ENCODE data around the gene TMEM187. TPM values are rescaled to one million over a fixed set of nuclear protein-coding genes. Genes with fewer than 3 reads are reported as not detected.
A peak's percentile ranks its signal among the peaks of the same experiment; 100 is the strongest.

Gene TMEM187
- total RNA-seq, 1 donor from 2014 or later = 2.4 TPM

DNA sequence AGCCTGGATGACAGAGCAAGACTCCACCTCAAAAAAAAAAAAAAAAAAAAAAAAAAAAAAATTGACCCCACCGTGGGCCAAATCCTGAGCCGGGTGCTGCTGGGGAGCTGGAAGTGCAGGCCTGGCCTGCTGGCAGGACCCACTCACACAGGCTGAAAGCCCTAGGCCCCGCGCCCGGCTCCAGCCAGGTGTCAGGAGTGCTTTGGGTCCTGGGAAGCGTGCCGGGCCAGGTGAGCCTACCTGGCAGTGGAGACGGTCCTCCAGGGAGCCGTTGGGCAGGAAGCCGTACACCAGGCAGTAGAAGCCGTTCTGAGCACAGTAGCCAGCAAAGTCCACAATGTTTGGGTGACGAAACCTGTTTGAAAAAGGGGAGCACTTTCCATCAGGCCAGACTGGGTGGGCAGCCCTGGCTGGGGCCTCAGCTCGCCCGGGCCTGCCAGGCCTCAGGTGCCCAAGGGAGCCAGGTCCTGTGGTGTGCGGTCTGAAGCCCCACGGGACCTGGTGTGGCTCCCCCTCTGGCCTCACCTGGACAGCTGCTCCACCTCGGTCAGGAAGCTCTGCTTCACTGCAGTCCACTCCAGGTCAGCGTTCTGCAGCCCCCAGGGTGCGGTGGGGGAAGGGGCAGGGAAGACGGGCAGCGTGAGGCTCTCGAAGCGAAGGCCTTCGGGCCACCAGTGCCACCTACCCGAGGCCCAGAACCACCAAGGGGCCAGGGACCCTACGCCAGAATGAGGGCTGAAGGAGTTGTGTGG, 45.4 kb downstream of the TMEM187 start:
- no peak overlapping the region for H3K9ac ChIP-seq
- H3K9me3 ChIP-seq (ENCODE audit: low read depth) = no peaks in the 10 kb centered on the region
- TF ChIP-seq, protein P1, sequence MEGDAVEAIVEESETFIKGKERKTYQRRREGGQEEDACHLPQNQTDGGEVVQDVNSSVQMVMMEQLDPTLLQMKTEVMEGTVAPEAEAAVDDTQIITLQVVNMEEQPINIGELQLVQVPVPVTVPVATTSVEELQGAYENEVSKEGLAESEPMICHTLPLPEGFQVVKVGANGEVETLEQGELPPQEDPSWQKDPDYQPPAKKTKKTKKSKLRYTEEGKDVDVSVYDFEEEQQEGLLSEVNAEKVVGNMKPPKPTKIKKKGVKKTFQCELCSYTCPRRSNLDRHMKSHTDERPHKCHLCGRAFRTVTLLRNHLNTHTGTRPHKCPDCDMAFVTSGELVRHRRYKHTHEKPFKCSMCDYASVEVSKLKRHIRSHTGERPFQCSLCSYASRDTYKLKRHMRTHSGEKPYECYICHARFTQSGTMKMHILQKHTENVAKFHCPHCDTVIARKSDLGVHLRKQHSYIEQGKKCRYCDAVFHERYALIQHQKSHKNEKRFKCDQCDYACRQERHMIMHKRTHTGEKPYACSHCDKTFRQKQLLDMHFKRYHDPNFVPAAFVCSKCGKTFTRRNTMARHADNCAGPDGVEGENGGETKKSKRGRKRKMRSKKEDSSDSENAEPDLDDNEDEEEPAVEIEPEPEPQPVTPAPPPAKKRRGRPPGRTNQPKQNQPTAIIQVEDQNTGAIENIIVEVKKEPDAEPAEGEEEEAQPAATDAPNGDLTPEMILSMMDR (IDR thresholded peaks at IDR 0.05) = no peak
- no peak for TF ChIP-seq EZH2 (IDR thresholded peaks at IDR 0.05)
- TF ChIP-seq EZH2phosphoT487 (IDR thresholded peaks at IDR 0.05) = no peak
- Mint-ChIP-seq H3K27me3 (ENCODE audit: insufficient read depth, low read depth) (no peaks in the 10 kb centered on the region), H3K4me1 (peaks cover 21% of the 10 kb centered on the region), H3K9me3 (peaks cover 19% of the 10 kb centered on the region), H3K27ac (no peak overlapping the region), H3K4me3 (no peak overlapping the region), H3K36me3 (peaks cover 3% of the 10 kb centered on the region)
- no peaks in the 10 kb centered on the region for H4K20me1 ChIP-seq (ENCODE audit: low read depth)
- no peak overlapping the region for H3K27ac ChIP-seq
- no peak overlapping the region for H3K4me2 ChIP-seq
- no peaks in the 10 kb centered on the region for H3K4me1 ChIP-seq
- no peak overlapping the region for H2AFZ ChIP-seq (replicated peaks)
- no peak overlapping the region for H3K4me3 ChIP-seq
- H3K79me2 ChIP-seq (ENCODE audit: low read depth) = no peaks in the 10 kb centered on the region
- DNase-seq (ENCODE audit: low spot score) = no peak
- H3K36me3 ChIP-seq = no peaks in the 10 kb centered on the region
- H3K27me3 ChIP-seq = no peaks in the 10 kb centered on the region
- H3F3A ChIP-seq (ENCODE audit: low read depth) = no peaks in the 10 kb centered on the region

DNA sequence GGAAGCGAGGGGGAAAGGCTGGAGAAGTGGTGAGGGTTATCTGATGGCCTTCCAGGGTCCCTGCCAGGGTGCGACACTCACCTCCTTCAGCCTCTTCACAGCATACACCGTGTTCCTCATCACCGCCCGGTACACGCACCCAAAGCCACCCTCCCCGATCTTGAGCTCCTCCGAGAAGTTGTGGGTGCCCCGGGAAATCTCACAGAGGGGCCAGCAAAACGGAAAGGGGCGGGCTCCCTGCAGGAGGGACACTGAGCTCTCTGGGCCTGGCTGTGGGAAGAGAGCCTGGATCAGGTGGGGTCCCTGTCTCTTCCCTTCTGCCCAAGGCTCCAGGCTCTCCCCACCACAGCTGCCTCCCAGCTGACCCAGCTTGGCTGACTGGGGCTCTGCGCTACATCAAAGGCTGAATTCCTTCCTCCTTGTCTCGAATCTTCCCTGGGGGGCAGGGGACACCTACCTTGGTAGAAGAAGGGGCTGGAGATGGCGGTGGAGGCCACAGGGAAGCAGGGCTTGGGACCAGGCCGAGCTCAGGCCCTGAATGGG, 46.0 kb downstream of the TMEM187 start:
- Histone ChIP-seq H3K9ac (no peak overlapping the region), H3K9me3 (ENCODE audit: low read depth) (no peaks in the 10 kb centered on the region), H3K4me1 (no peaks in the 10 kb centered on the region), H3K36me3 (no peaks in the 10 kb centered on the region), H3K4me3 (no peak overlapping the region), H4K20me1 (ENCODE audit: low read depth) (no peaks in the 10 kb centered on the region), H3K79me2 (ENCODE audit: low read depth) (no peaks in the 10 kb centered on the region), H2AFZ (replicated peaks) (no peak overlapping the region), H3K4me2 (no peak overlapping the region), H3K27me3 (no peaks in the 10 kb centered on the region), H3K27ac (no peak overlapping the region), H3F3A (ENCODE audit: low read depth) (no peaks in the 10 kb centered on the region)
- no peak for DNase-seq (ENCODE audit: low spot score)
- Mint-ChIP-seq H3K27ac (no peak overlapping the region), H3K4me1 (peaks cover 22% of the 10 kb centered on the region), H3K36me3 (peaks cover 3% of the 10 kb centered on the region), H3K9me3 (peaks cover 17% of the 10 kb centered on the region), H3K27me3 (ENCODE audit: insufficient read depth, low read depth) (no peaks in the 10 kb centered on the region), H3K4me3 (peak overlapping the region; percentile 83)
- TF ChIP-seq EZH2phosphoT487 (IDR thresholded peaks at IDR 0.05) (no peak), EZH2 (IDR thresholded peaks at IDR 0.05) (no peak)
- TF ChIP-seq, protein P1 (IDR thresholded peaks at IDR 0.05) = no peak

DNA sequence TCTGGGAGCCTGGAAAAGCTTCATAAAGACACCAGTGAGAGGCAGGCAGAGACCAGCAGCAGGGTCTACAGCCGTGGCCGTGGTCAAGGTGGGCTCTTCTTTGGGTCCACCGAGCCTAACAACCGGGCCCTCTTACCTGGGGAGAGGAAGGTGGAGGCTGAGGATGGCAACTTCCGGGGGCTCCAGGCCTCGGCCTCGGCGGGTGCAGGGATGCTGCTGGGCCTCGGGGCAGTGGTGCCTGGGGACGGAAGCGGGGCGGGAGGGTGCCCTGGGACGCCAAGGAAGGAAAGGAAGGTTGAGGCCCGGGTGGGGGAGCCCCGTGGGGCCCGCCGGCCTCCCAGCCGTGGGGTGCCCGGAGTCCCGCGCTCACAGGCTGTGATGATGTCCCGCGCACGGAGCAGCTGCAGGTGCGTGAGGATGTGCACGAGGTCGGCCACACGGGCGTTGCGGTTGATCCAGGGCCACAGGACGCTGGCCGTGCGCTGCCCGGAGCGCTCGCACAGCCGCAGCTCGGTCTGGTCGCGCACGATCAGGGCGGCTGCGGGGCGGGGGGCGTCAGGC, 46.6 kb downstream of the TMEM187 start:
- H3K4me3 ChIP-seq = no peak overlapping the region
- H3K27me3 ChIP-seq = no peaks in the 10 kb centered on the region
- H3K4me2 ChIP-seq = no peak overlapping the region
- Mint-ChIP-seq H3K27me3 (ENCODE audit: insufficient read depth, low read depth) (no peaks in the 10 kb centered on the region), H3K36me3 (peaks cover 3% of the 10 kb centered on the region), H3K9me3 (peaks cover 15% of the 10 kb centered on the region), H3K27ac (no peak overlapping the region), H3K4me3 (peak overlapping the region; percentile 83), H3K4me1 (peaks cover 20% of the 10 kb centered on the region)
- H3K36me3 ChIP-seq = no peaks in the 10 kb centered on the region
- H3F3A ChIP-seq (ENCODE audit: low read depth) = no peaks in the 10 kb centered on the region
- H2AFZ ChIP-seq (replicated peaks) = no peak overlapping the region
- H3K27ac ChIP-seq = no peak overlapping the region
- peak; percentile 23 for DNase-seq (ENCODE audit: low spot score)
- H3K9me3 ChIP-seq (ENCODE audit: low read depth) = no peaks in the 10 kb centered on the region
- H3K79me2 ChIP-seq (ENCODE audit: low read depth) = no peaks in the 10 kb centered on the region
- no peak for TF ChIP-seq EZH2 (IDR thresholded peaks at IDR 0.05)
- no peak for TF ChIP-seq EZH2phosphoT487 (IDR thresholded peaks at IDR 0.05)
- TF ChIP-seq, protein P1 (IDR thresholded peaks at IDR 0.05) = no peak
- no peak overlapping the region for H3K9ac ChIP-seq
- no peaks in the 10 kb centered on the region for H4K20me1 ChIP-seq (ENCODE audit: low read depth)
- no peaks in the 10 kb centered on the region for H3K4me1 ChIP-seq

Measured in neural progenitor cell (in vitro differentiated cells).